Measurements from ENCODE around the gene ERC1. TPM values are rescaled to one million over a fixed set of nuclear protein-coding genes. Genes with fewer than 3 reads are reported as not detected.

ERC1 gene
- polyA plus RNA-seq, 1 donor from 2014 or later = 7.1 TPM

GRCh38 chr12:1350055-1350933, 359.3 kb downstream of the ERC1 start:
- no peak overlapping the region for H3K9ac ChIP-seq (ENCODE audit: low read length)
- H3K4me2 ChIP-seq (ENCODE audit: low read length) = no peak overlapping the region

GRCh38 chr12:1350934-1351240, 359.9 kb downstream of the ERC1 start:
- H3K27ac ChIP-seq (ENCODE audit: low read length) = no peak overlapping the region
- H3K36me3 ChIP-seq (ENCODE audit: insufficient read depth, low read length) = no peaks in the 10 kb centered on the region
- H3K79me2 ChIP-seq (replicated peaks; ENCODE audit: insufficient read depth, low read length) = no peaks in the 10 kb centered on the region
- no peak overlapping the region for H2AFZ ChIP-seq (ENCODE audit: low read depth, low read length)
- H3K4me2 ChIP-seq (ENCODE audit: low read length) = no peak overlapping the region
- no peaks in the 10 kb centered on the region for H3F3A ChIP-seq (ENCODE audit: insufficient read depth, low read length, poor library complexity, severe bottlenecking)
- no peaks in the 10 kb centered on the region for H3K9me3 ChIP-seq (ENCODE audit: low read length)
- H3K9me2 ChIP-seq (ENCODE audit: insufficient read depth, low read length) = no peaks in the 10 kb centered on the region
- no peak overlapping the region for H3K4me3 ChIP-seq (ENCODE audit: low read length)
- H4K20me1 ChIP-seq (ENCODE audit: insufficient read depth) = no peaks in the 10 kb centered on the region
- no peaks in the 10 kb centered on the region for H3K27me3 ChIP-seq (ENCODE audit: insufficient read depth, low read depth, low read length)
- TF ChIP-seq REST (IDR thresholded peaks at IDR 0.05; ENCODE audit: borderline replicate concordance) (no peak), MXI1 (conservative IDR thresholded peaks at IDR 0.05; ENCODE audit: poor library complexity, severe bottlenecking) (no peak), CTCF (IDR thresholded peaks at IDR 0.05; ENCODE audit: poor library complexity, severe bottlenecking) (no peak)
- no peak overlapping the region for H3K9ac ChIP-seq (ENCODE audit: low read length)

More at GRCh38 chr12:1350055-1350933, 359.3 kb downstream of the ERC1 start:
- no peaks in the 10 kb centered on the region for H3K9me2 ChIP-seq (ENCODE audit: insufficient read depth, low read length)
- TF ChIP-seq SMC3 (conservative IDR thresholded peaks at IDR 0.05; ENCODE audit: poor library complexity) (no peak), MXI1 (conservative IDR thresholded peaks at IDR 0.05; ENCODE audit: poor library complexity, severe bottlenecking) (no peak), POLR2AphosphoS5 (IDR thresholded peaks at IDR 0.05) (no peak), EZH2 (IDR thresholded peaks at IDR 0.05; ENCODE audit: borderline replicate concordance, insufficient read depth, low read length, poor library complexity, severe bottlenecking) (no peak)
- H3K27me3 ChIP-seq (ENCODE audit: insufficient read depth, low read depth, low read length) = no peaks in the 10 kb centered on the region
- no peak overlapping the region for H3K4me3 ChIP-seq (ENCODE audit: low read length)
- no peaks in the 10 kb centered on the region for H3K79me2 ChIP-seq (replicated peaks; ENCODE audit: insufficient read depth, low read length)
- no peak overlapping the region for H3K27ac ChIP-seq (ENCODE audit: low read length)
- H3K36me3 ChIP-seq (ENCODE audit: insufficient read depth, low read length) = no peaks in the 10 kb centered on the region
- H3K9me3 ChIP-seq (ENCODE audit: low read length) = no peaks in the 10 kb centered on the region
- no peak overlapping the region for H2AFZ ChIP-seq (ENCODE audit: low read depth, low read length)
- H4K20me1 ChIP-seq (ENCODE audit: insufficient read depth) = no peaks in the 10 kb centered on the region
- H3F3A ChIP-seq (ENCODE audit: insufficient read depth, low read length, poor library complexity, severe bottlenecking) = no peaks in the 10 kb centered on the region

- no peak overlapping the region for H3K27ac ChIP-seq (ENCODE audit: low read length)
Observed at GRCh38 chr12:1351926-1352325, 360.9 kb downstream of the ERC1 start.

More at GRCh38 chr12:1351926-1352325, 360.9 kb downstream of the ERC1 start:
- no peaks in the 10 kb centered on the region for H3K36me3 ChIP-seq (ENCODE audit: insufficient read depth, low read length)
- no peak overlapping the region for H3K4me3 ChIP-seq (ENCODE audit: low read length)
- no peaks in the 10 kb centered on the region for H3K79me2 ChIP-seq (replicated peaks; ENCODE audit: insufficient read depth, low read length)
- no peak overlapping the region for H3K4me2 ChIP-seq (ENCODE audit: low read length)
- H3F3A ChIP-seq (ENCODE audit: insufficient read depth, low read length, poor library complexity, severe bottlenecking) = no peaks in the 10 kb centered on the region
- no peaks in the 10 kb centered on the region for H3K27me3 ChIP-seq (ENCODE audit: insufficient read depth, low read depth, low read length)
- no peaks in the 10 kb centered on the region for H4K20me1 ChIP-seq (ENCODE audit: insufficient read depth)
- no peaks in the 10 kb centered on the region for H3K9me3 ChIP-seq (ENCODE audit: low read length)
- H3K9me2 ChIP-seq (ENCODE audit: insufficient read depth, low read length) = no peaks in the 10 kb centered on the region
- H2AFZ ChIP-seq (ENCODE audit: low read depth, low read length) = no peak overlapping the region
- TF ChIP-seq POLR2AphosphoS5 (IDR thresholded peaks at IDR 0.05) (no peak), EZH2 (IDR thresholded peaks at IDR 0.05; ENCODE audit: borderline replicate concordance, insufficient read depth, low read length, poor library complexity, severe bottlenecking) (no peak), MXI1 (conservative IDR thresholded peaks at IDR 0.05; ENCODE audit: poor library complexity, severe bottlenecking) (no peak), TAF1 (IDR thresholded peaks at IDR 0.05; ENCODE audit: low read depth) (no peak), RAD21 (conservative IDR thresholded peaks at IDR 0.05) (no peak)
- no peak overlapping the region for H3K9ac ChIP-seq (ENCODE audit: low read length)

Measured in neural cell (in vitro differentiated cells).